H9 (cell line): ENCODE results near the gene POP4. TPM values are rescaled to one million over a fixed set of nuclear protein-coding genes. Genes with fewer than 3 reads are reported as not detected.
A peak's percentile ranks its signal among the peaks of the same experiment; 100 is the strongest.

ENCODE experiments used
- DNase-seq: peaks from one replicate; pipeline ENCODE4 v3.0.0-alpha.2; 2017
- H2AFZ ChIP-seq: one replicate; pipeline ENCODE4 v1.6.1; 2013; ENCODE audit warnings: mild to moderate bottlenecking, low read length, control low read depth, moderate library complexity
- H2AK5ac ChIP-seq: 2 replicates; pipeline ENCODE4 v1.6.1; 2013; ENCODE audit warnings: low read length, control low read depth, mixed read lengths; ENCODE audit not compliant: insufficient read length
- H2BK120ac ChIP-seq: one replicate; pipeline ENCODE4 v1.6.1; 2013; ENCODE audit warnings: low read depth, mild to moderate bottlenecking, low read length, control low read depth, inconsistent platforms; ENCODE audit not compliant: poor library complexity, severe bottlenecking
- H2BK12ac ChIP-seq: 2 replicates; pipeline ENCODE4 v1.6.1; 2013; ENCODE audit warnings: low read length, control low read depth, mixed read lengths, low read depth; ENCODE audit not compliant: insufficient read length
- H2BK15ac ChIP-seq: 2 replicates; pipeline ENCODE4 v1.6.1; 2013; ENCODE audit warnings: low read depth, low read length, control low read depth
- H2BK20ac ChIP-seq: one replicate; pipeline ENCODE4 v1.6.1; 2013; ENCODE audit warnings: low read depth, mild to moderate bottlenecking, low read length, control low read depth, inconsistent platforms; ENCODE audit not compliant: poor library complexity, severe bottlenecking
- H2BK5ac ChIP-seq: 2 replicates; pipeline ENCODE4 v1.6.1; 2013; ENCODE audit warnings: low read length, control low read depth, mixed read lengths; ENCODE audit not compliant: insufficient read length
- H3K14ac ChIP-seq: 2 replicates; pipeline ENCODE4 v1.6.1; 2013; ENCODE audit warnings: low read length, control low read depth; ENCODE audit not compliant: insufficient read depth
- H3K18ac ChIP-seq: 2 replicates; pipeline ENCODE4 v1.6.1; 2013; ENCODE audit warnings: low read depth, mild to moderate bottlenecking, mixed read lengths, low read length, control low read depth; ENCODE audit not compliant: insufficient read length
- H3K23ac ChIP-seq: 2 replicates; pipeline ENCODE4 v1.6.1; 2013; ENCODE audit warnings: low read length, control low read depth, mixed read lengths, low read depth; ENCODE audit not compliant: insufficient read length
- H3K23me2 ChIP-seq: 2 replicates; pipeline ENCODE4 v1.6.1; 2013; ENCODE audit warnings: low read depth, mild to moderate bottlenecking, mixed read lengths, low read length, control low read depth; ENCODE audit not compliant: insufficient read length, poor library complexity, severe bottlenecking
- H3K27ac ChIP-seq: 2 replicates; pipeline ENCODE4 v1.5.1; 2013; ENCODE audit warnings: low read length, control low read depth, mixed read lengths, low read depth; ENCODE audit not compliant: insufficient read length
- H3K27me3 ChIP-seq: 2 replicates; pipeline ENCODE4 v1.6.1; 2013; ENCODE audit warnings: low read length, control low read depth, inconsistent platforms; ENCODE audit not compliant: insufficient read depth
- H3K4ac ChIP-seq: 2 replicates; pipeline ENCODE4 v1.6.1; 2013; ENCODE audit warnings: low read depth, mild to moderate bottlenecking, control low read depth, inconsistent platforms, low read length, moderate library complexity
- H3K4me1 ChIP-seq: 2 replicates; pipeline ENCODE4 v1.6.1; 2013; ENCODE audit warnings: low read length, control low read depth, inconsistent platforms; ENCODE audit not compliant: insufficient read depth
- H3K4me2 ChIP-seq: 2 replicates; pipeline ENCODE4 v1.6.1; 2013; ENCODE audit warnings: low read length, control low read depth, mixed read lengths; ENCODE audit not compliant: insufficient read length, insufficient read depth
- H3K56ac ChIP-seq: 2 replicates; pipeline ENCODE4 v1.6.1; 2013; ENCODE audit warnings: low read depth, mild to moderate bottlenecking, mixed read lengths, low read length, control low read depth; ENCODE audit not compliant: insufficient read length
- H3K79me1 ChIP-seq: 2 replicates; pipeline ENCODE4 v1.6.1; 2013; ENCODE audit warnings: low read depth, mild to moderate bottlenecking, moderate library complexity, low read length, control low read depth, inconsistent platforms; ENCODE audit not compliant: insufficient read depth, poor library complexity, severe bottlenecking
- H3K79me2 ChIP-seq: 2 replicates; pipeline ENCODE4 v1.6.1; 2013; ENCODE audit warnings: low read length, control low read depth, inconsistent platforms; ENCODE audit not compliant: insufficient read depth
- H3K9ac ChIP-seq: 2 replicates; pipeline ENCODE4 v1.6.1; 2013; ENCODE audit warnings: low read length, control low read depth, mixed read lengths; ENCODE audit not compliant: insufficient read length; ENCODE audit errors: extremely low read depth
- H3K9me3 ChIP-seq: one replicate; pipeline ENCODE4 v1.6.1; 2013; ENCODE audit warnings: low read depth, low read length, inconsistent platforms; ENCODE audit not compliant: control insufficient read depth
- H3T11ph ChIP-seq: one replicate; pipeline ENCODE4 v1.6.1; 2013; ENCODE audit warnings: mild to moderate bottlenecking, low read length, control low read depth, inconsistent platforms
- H4K20me1 ChIP-seq: one replicate; pipeline ENCODE4 v1.6.1; 2013; ENCODE audit not compliant: control insufficient read depth, insufficient read length, insufficient read depth
- H4K5ac ChIP-seq: 2 replicates; pipeline ENCODE4 v1.6.1; 2013; ENCODE audit warnings: low read depth, mild to moderate bottlenecking, mixed read lengths, low read length, control low read depth; ENCODE audit not compliant: insufficient read length
- H4K8ac ChIP-seq: replicated peaks from 2 replicates; pipeline ENCODE4 v1.6.1; 2013; ENCODE audit warnings: low read length, control low read depth, mixed read lengths, low read depth; ENCODE audit not compliant: insufficient read length
- H4K91ac ChIP-seq: 2 replicates; pipeline ENCODE4 v1.6.1; 2013; ENCODE audit warnings: low read depth, mild to moderate bottlenecking, moderate library complexity, mixed read lengths, low read length, control low read depth; ENCODE audit not compliant: insufficient read length
- H3K27ac Mint-ChIP-seq, 3 experiments: 2 replicates in 2 of 3; 3 replicates in 1 of 3; pipeline ENCODE4 v1.8.0; 2020 to 2021; ENCODE audit warnings: mixed read lengths in 3 of 3, mild to moderate bottlenecking in 1 of 3, moderate library complexity in 1 of 3
- H3K27me3 Mint-ChIP-seq: 2 replicates; pipeline ENCODE4 v1.8.0; 2021; ENCODE audit warnings: low read depth, mild to moderate bottlenecking, moderate library complexity, mixed read lengths
- H3K36me3 Mint-ChIP-seq, 3 experiments: 2 replicates in 2 of 3; 3 replicates in 1 of 3; pipeline ENCODE4 v1.8.0; 2020 to 2021; ENCODE audit warnings: low read depth in 3 of 3, mixed read lengths in 3 of 3; ENCODE audit not compliant: insufficient read depth in 1 of 3
- H3K4me1 Mint-ChIP-seq, 2 experiments: 2 replicates each; pipeline ENCODE4 v1.8.0; 2020; ENCODE audit warnings: mixed read lengths in 2 of 2
- H3K4me3 Mint-ChIP-seq, 2 experiments: 2 replicates in 1 of 2; 3 replicates in 1 of 2; pipeline ENCODE4 v1.8.0; 2020 to 2021; ENCODE audit warnings: mild to moderate bottlenecking in 2 of 2, mixed read lengths in 2 of 2, moderate library complexity in 1 of 2
- H3K9me3 Mint-ChIP-seq, 2 experiments: 2 replicates in 1 of 2; 3 replicates in 1 of 2; pipeline ENCODE4 v1.8.0; 2020; ENCODE audit warnings: mild to moderate bottlenecking in 2 of 2, mixed read lengths in 2 of 2, moderate library complexity in 1 of 2
- CTCF ChIP-seq: fragments of 200-600 bp; sonication (generic); conservative IDR thresholded peaks from 3 replicates; pipeline ENCODE4 v1.8.0; 2021; ENCODE audit warnings: antibody characterized with exemption, mild to moderate bottlenecking
- WGBS: extraction: QIAGEN DNeasy Blood & Tissue Kit; methylation state at CpG from one replicate; pipeline ENCODE4 v1.1.7; 2013; ENCODE audit warnings: missing lambda C conversion rate, low lambda C conversion rate, mixed read lengths; ENCODE audit not compliant: insufficient read length; ENCODE audit errors: extremely low coverage; 5-methylcytosine and 5-hydroxymethylcytosine counted together
- total RNA-seq: library from RNA; stranded (reverse); gene quantifications from 2 replicates; pipeline ENCODE4 v1.2.1, GENCODE V29; 2021

The POP4 gene
- total RNA-seq, 1 experiment from 2014 or later, result 51.4 TPM

GRCh38 chr19:29576761-29577648, 29.1 kb upstream of the POP4 start:
- Histone ChIP-seq H2BK20ac (no peak overlapping the region), H3K14ac (no peak overlapping the region), H3T11ph (no peak overlapping the region), H2BK5ac (no peak overlapping the region), H3K4me2 (no peak overlapping the region), H4K91ac (no peak overlapping the region), H3K23ac (no peak overlapping the region), H4K8ac (no peak overlapping the region), H2AFZ (no peak overlapping the region), H3K18ac (no peak overlapping the region), H2BK12ac (no peak overlapping the region), H3K79me1 (no peaks in the 10 kb centered on the region), H3K27ac (no peak overlapping the region), H3K79me2 (no peaks in the 10 kb centered on the region), H3K9ac (no peak overlapping the region), H4K5ac (no peak overlapping the region), H2AK5ac (no peak overlapping the region), H4K20me1 (no peaks in the 10 kb centered on the region), H3K27me3 (no peaks in the 10 kb centered on the region), H3K56ac (no peak overlapping the region), H3K23me2 (no peaks in the 10 kb centered on the region), H2BK120ac (no peak overlapping the region), H3K4me1 (no peaks in the 10 kb centered on the region), H3K4ac (no peak overlapping the region), H2BK15ac (no peak overlapping the region), H3K9me3 (no peaks in the 10 kb centered on the region)
- peaks cover 77% of the 10 kb centered on the region for H3K27me3 Mint-ChIP-seq
- H3K36me3 Mint-ChIP-seq, result no peaks in the 10 kb centered on the region; a peak in 1 of 7 replicates
- no peak overlapping the region for H3K27ac Mint-ChIP-seq
- peaks cover 19% of the 10 kb centered on the region in 2 experiments for H3K4me1 Mint-ChIP-seq
- no peaks in the 10 kb centered on the region; a peak in 1 of 5 replicates for H3K9me3 Mint-ChIP-seq
- no peak overlapping the region for H3K4me3 Mint-ChIP-seq
- whole genome bisulfite sequencing, result no CpG with 5 or more reads among the region's 15 CpGs
- DNase-seq, result peak; percentile 20
- TF ChIP-seq CTCF, result no peak
